IMR-90 (cell line): ENCODE data around the gene FOXL2NB. TPM values are rescaled to one million over a fixed set of nuclear protein-coding genes. Genes with fewer than 3 reads are reported as not detected.

ENCODE experiments used
- ATAC-seq: fragments of 200-7000 bp; cut with Tn5 transposase; 2 replicates; pipeline ENCODE4 v1.9.1; 2020; ENCODE audit warnings: low read depth, mild to moderate bottlenecking, moderate library complexity
- BruUV-seq: library from RNA; stranded (reverse); fragments of 400-500 nt; replicated peaks from 2 replicates; lab custom pipeline; 2021; lab: Mats Ljungman, UMichigan
- CTCF ChIA-PET: fragments of 300-600 bp; formaldehyde crosslinking; extraction: SDS; loops from one replicate; lab custom pipeline; 2021; ENCODE audit warnings: antibody characterized with exemption; lab: Yijun Ruan, JAX
- POLR2A ChIA-PET: fragments of 300-600 bp; sonication (Branson Sonifier 250); formaldehyde crosslinking; loops from one replicate; lab custom pipeline; 2022; ENCODE audit warnings: antibody characterized with exemption; ENCODE audit not compliant: unreplicated experiment; lab: Charles Lee
- DNase-seq: peaks from one replicate; pipeline ENCODE4 v3.0.0; 2013
- H2AFZ ChIP-seq: replicated peaks from 2 replicates; pipeline ENCODE3; 2013; ENCODE audit warnings: low read length, mild to moderate bottlenecking; ENCODE audit not compliant: poor library complexity
- H2AK5ac ChIP-seq: 2 replicates; pipeline ENCODE4 v1.6.1; 2013; ENCODE audit warnings: low read depth, low read length, inconsistent platforms
- H2AK9ac ChIP-seq: replicated peaks from 2 replicates; pipeline ENCODE3; 2013; ENCODE audit warnings: mild to moderate bottlenecking, low read depth, low read length, moderate library complexity; ENCODE audit not compliant: poor library complexity
- H2BK120ac ChIP-seq: 2 replicates; pipeline ENCODE4 v1.6.1; 2013; ENCODE audit warnings: low read depth, low read length, inconsistent platforms
- H2BK15ac ChIP-seq: 3 replicates; pipeline ENCODE4 v1.6.1; 2013; ENCODE audit warnings: low read depth, low read length, inconsistent platforms
- H2BK20ac ChIP-seq: 2 replicates; pipeline ENCODE4 v1.6.1; 2013; ENCODE audit warnings: low read depth, mild to moderate bottlenecking, inconsistent platforms, low read length, moderate library complexity
- H2BK5ac ChIP-seq: 2 replicates; pipeline ENCODE4 v1.6.1; 2013; ENCODE audit warnings: mild to moderate bottlenecking, low read depth, low read length, inconsistent platforms; ENCODE audit not compliant: poor library complexity, severe bottlenecking
- H3K14ac ChIP-seq: replicated peaks from 2 replicates; pipeline ENCODE4 v1.6.1; 2013; ENCODE audit warnings: low read depth, low read length, inconsistent platforms
- H3K18ac ChIP-seq: 2 replicates; pipeline ENCODE4 v1.6.1; 2013; ENCODE audit warnings: low read depth, low read length, control low read depth
- H3K23ac ChIP-seq: 2 replicates; pipeline ENCODE4 v1.6.1; 2013; ENCODE audit warnings: low read depth, low read length, inconsistent platforms
- H3K27ac ChIP-seq: 2 replicates; pipeline ENCODE4 v1.5.1; 2013; ENCODE audit warnings: mild to moderate bottlenecking, control low read depth, low read length; ENCODE audit not compliant: insufficient read depth
- H3K27me3 ChIP-seq: 2 replicates; pipeline ENCODE4 v1.6.1; 2013; ENCODE audit warnings: low read length; ENCODE audit not compliant: control insufficient read depth, insufficient read depth
- H3K36me3 ChIP-seq: 2 replicates; pipeline ENCODE4 v1.6.1; 2013; ENCODE audit warnings: low read length, mixed read lengths; ENCODE audit not compliant: control insufficient read depth, insufficient read depth
- H3K4ac ChIP-seq: 2 replicates; pipeline ENCODE4 v1.6.1; 2013; ENCODE audit warnings: low read depth, low read length, inconsistent platforms
- H3K4me1 ChIP-seq: 2 replicates; pipeline ENCODE4 v1.6.1; 2013; ENCODE audit warnings: low read length, mixed read lengths; ENCODE audit not compliant: control insufficient read depth, insufficient read depth
- H3K4me2 ChIP-seq: 2 replicates; pipeline ENCODE4 v1.6.1; 2013; ENCODE audit warnings: low read depth, mild to moderate bottlenecking, control low read depth, low read length, moderate library complexity
- H3K4me3 ChIP-seq: 2 replicates; pipeline ENCODE4 v1.5.1; 2013; ENCODE audit warnings: low read depth, mild to moderate bottlenecking, control low read depth, low read length, moderate library complexity; ENCODE audit not compliant: insufficient read depth
- H3K56ac ChIP-seq: 2 replicates; pipeline ENCODE4 v1.6.1; 2013; ENCODE audit warnings: low read length, inconsistent platforms; ENCODE audit not compliant: insufficient read depth; ENCODE audit errors: extremely low read depth
- H3K79me1 ChIP-seq, 2 experiments: 2 replicates each; pipeline ENCODE4 v1.6.1; 2013; ENCODE audit warnings: low read length in 2 of 2, inconsistent platforms in 1 of 2, low read depth in 1 of 2
- H3K9ac ChIP-seq: 2 replicates; pipeline ENCODE4 v1.6.1; 2013; ENCODE audit warnings: low read depth, low read length, control low read depth
- H3K9me1 ChIP-seq: 2 replicates; pipeline ENCODE4 v1.6.1; 2013; ENCODE audit warnings: low read length, inconsistent platforms; ENCODE audit not compliant: insufficient read depth
- H3K9me3 ChIP-seq: 2 replicates; pipeline ENCODE4 v1.6.1; 2013; ENCODE audit warnings: low read length; ENCODE audit not compliant: control insufficient read depth, insufficient read depth
- H4K20me1 ChIP-seq: 2 replicates; pipeline ENCODE4 v1.6.1; 2013; ENCODE audit warnings: low read length, inconsistent platforms; ENCODE audit not compliant: insufficient read depth
- H4K5ac ChIP-seq: 2 replicates; pipeline ENCODE4 v1.6.1; 2013; ENCODE audit warnings: mild to moderate bottlenecking, low read depth, low read length, control low read depth
- H4K8ac ChIP-seq, 2 experiments: 2 replicates each; pipeline ENCODE4 v1.6.1; 2013; ENCODE audit warnings: low read depth in 2 of 2, low read length in 2 of 2, control low read depth in 1 of 2, inconsistent platforms in 1 of 2
- H4K91ac ChIP-seq: 2 replicates; pipeline ENCODE4 v1.6.1; 2013; ENCODE audit warnings: low read depth, low read length, inconsistent platforms; ENCODE audit not compliant: insufficient read depth
- CEBPB ChIP-seq: IDR thresholded peaks from 2 replicates; pipeline ENCODE4 v1.6.1; 2012; ENCODE audit warnings: low read depth, low read length, improper control_type of control experiment
- CHD1 ChIP-seq: IDR thresholded peaks from 2 replicates; pipeline ENCODE4 v1.6.1; 2012; ENCODE audit warnings: low read depth, low read length, improper control_type of control experiment
- CTCF ChIP-seq: conservative IDR thresholded peaks from 2 replicates; pipeline ENCODE4 v1.5.1; 2012; ENCODE audit warnings: mild to moderate bottlenecking, low read depth, low read length, improper control_type of control experiment
- ELK1 ChIP-seq: fragments of 150-350 bp; IDR thresholded peaks from 2 replicates; pipeline ENCODE4 v1.6.1; 2016; ENCODE audit warnings: low read depth, mild to moderate bottlenecking, low read length, moderate library complexity, borderline replicate concordance
- FOS ChIP-seq: fragments of 150-350 bp; IDR thresholded peaks from 2 replicates; pipeline ENCODE4 v1.6.1; 2016; ENCODE audit warnings: low read depth, low read length
- MAFK ChIP-seq: IDR thresholded peaks from 2 replicates; pipeline ENCODE4 v1.6.1; 2012; ENCODE audit warnings: low read depth, low read length, improper control_type of control experiment
- MAZ ChIP-seq: IDR thresholded peaks from 2 replicates; pipeline ENCODE4 v1.6.1; 2012; ENCODE audit warnings: low read depth, mild to moderate bottlenecking, low read length, improper control_type of control experiment, moderate library complexity, borderline replicate concordance
- POLR2A ChIP-seq: IDR thresholded peaks from 2 replicates; pipeline ENCODE4 v1.6.1; 2012; ENCODE audit warnings: mild to moderate bottlenecking, low read depth, low read length
- RAD21 ChIP-seq: IDR thresholded peaks from 2 replicates; pipeline ENCODE4 v1.6.1; 2012; ENCODE audit warnings: low read length, improper control_type of control experiment
- RFX5 ChIP-seq: IDR thresholded peaks from 2 replicates; pipeline ENCODE4 v1.8.0; 2012; ENCODE audit warnings: low read depth, mild to moderate bottlenecking, low read length, moderate library complexity
- SMC3 ChIP-seq: fragments of 150-350 bp; IDR thresholded peaks from 2 replicates; pipeline ENCODE4 v1.6.1; 2016; ENCODE audit warnings: low read depth, mild to moderate bottlenecking, antibody characterized with exemption, low read length, moderate library complexity
- USF2 ChIP-seq: fragments of 150-350 bp; IDR thresholded peaks from 2 replicates; pipeline ENCODE4 v1.6.1; 2017; ENCODE audit warnings: mild to moderate bottlenecking, antibody characterized with exemption, low read length, low read depth
- WGBS, 2 experiments: methylation state at CpG; one replicate each; pipeline versions ENCODE4 v1.1.5 to v1.1.7; 2013; ENCODE audit warnings: missing lambda C conversion rate in 2 of 2; ENCODE audit not compliant: insufficient read length in 1 of 2; ENCODE audit errors: extremely low coverage in 2 of 2; 5-methylcytosine and 5-hydroxymethylcytosine counted together
- dilution Hi-C: fragments of 300-500 bp; cut with HindIII; formaldehyde crosslinking; loops from one replicate; pipeline ENCODE4 v1.14.3; 2018; ENCODE audit warnings: low sequenced_read_pairs; ENCODE audit not compliant: unreplicated experiment
- in situ Hi-C: fragments of 300-500 bp; cut with MboI; formaldehyde crosslinking; loops from 3 replicates; pipeline ENCODE4 v1.14.3; 2019; ENCODE audit warnings: low sequenced_read_pairs, inconsistent platforms, mixed read lengths
- intact Hi-C: fragments of 100-400 bp; cut with micrococcal nuclease; formaldehyde crosslinking; loops from 2 replicates; pipeline ENCODE4 v1.10.0; 2022
- polyA plus RNA-seq, 3 experiments: library from polyadenylated mRNA; depleted of rRNA; stranded (reverse); fragments of >200 nt; gene quantifications; 2 replicates each; pipeline ENCODE4 v1.2.3, GENCODE V29; 2012; ENCODE audit warnings: low replicate concordance in 1 of 3
- total RNA-seq: library from RNA; depleted of rRNA; stranded (reverse); fragments of >200 nt; gene quantifications from 2 replicates; pipeline ENCODE4 v1.2.3, GENCODE V29; 2012

FOXL2NB gene
- total and polyA plus RNA-seq, 2 of the 4 experiments (the other 2 are of a cell fraction): under 0.01 to 0.05 TPM

GRCh38 chr3:138987181-138987580 lies 40.2 kb downstream of the FOXL2NB start:
- H4K5ac ChIP-seq: no peak overlapping the region
- DNase-seq: no peak
- H4K8ac ChIP-seq: no peak overlapping the region
- no peaks in the 10 kb centered on the region for H3K9me3 ChIP-seq
- H2AFZ ChIP-seq: no peak overlapping the region
- no peak overlapping the region for H3K4ac ChIP-seq
- H2AK9ac ChIP-seq: no peak overlapping the region
- H3K27ac ChIP-seq: no peak overlapping the region
- H3K4me3 ChIP-seq: no peak overlapping the region
- H3K4me2 ChIP-seq: no peak overlapping the region
- no peak for ATAC-seq
- no peak overlapping the region for H3K9ac ChIP-seq
- H3K36me3 ChIP-seq: no peaks in the 10 kb centered on the region
- ChIA-PET CTCF (no interaction called here), POLR2A (no interaction called here)
- H2BK20ac ChIP-seq: no peak overlapping the region
- peaks cover 8% of the 10 kb centered on the region for H3K27me3 ChIP-seq
- no peaks in the 10 kb centered on the region for H3K4me1 ChIP-seq
- no peak overlapping the region for H3K14ac ChIP-seq
- no CpG with 5 or more reads among the region's 2 CpGs for WGBS, 2 experiments
- H4K91ac ChIP-seq: no peak overlapping the region
- intact Hi-C loops: no loop called here
- H4K20me1 ChIP-seq: no peaks in the 10 kb centered on the region
- no peaks in the 10 kb centered on the region for H3K9me1 ChIP-seq
- no peak overlapping the region for H3K56ac ChIP-seq
- no peak overlapping the region for H2BK120ac ChIP-seq
- H2AK5ac ChIP-seq: no peak overlapping the region
- H2BK5ac ChIP-seq: no peak overlapping the region
- no peak overlapping the region for H3K23ac ChIP-seq
- no peak overlapping the region for H2BK15ac ChIP-seq
- in situ Hi-C loops: no loop called here
- no peak overlapping the region for H3K18ac ChIP-seq
- H3K79me1 ChIP-seq: no peaks in the 10 kb centered on the region
- no TSS peak for BruUV-seq
- TF ChIP-seq RFX5 (no peak), CHD1 (no peak), USF2 (no peak), SMC3 (no peak), MAZ (no peak), POLR2A (no peak), ELK1 (no peak), CTCF (no peak), FOS (no peak), MAFK (no peak), CEBPB (no peak), RAD21 (no peak)
- dilution Hi-C loops: no loop called here
